GM19452 (cell line): Measurements from ENCODE around the gene TRIM54.
"Not testable (repeated sequence)": the region's sequence is repeated elsewhere in the genome, so short reads cannot be mapped to it uniquely, and the experiment has no call there.

Experiments
- ATAC-seq: cut with Tn5 transposase; IDR thresholded peaks from one replicate; pipeline ENCODE4 v1.9.1; 2021; ENCODE audit not compliant: unreplicated experiment

TRIM54 gene

GRCh38 chr2:27281442-27281841 is 787 bp upstream of the TRIM54 start:
- no peak for ATAC-seq

DNA sequence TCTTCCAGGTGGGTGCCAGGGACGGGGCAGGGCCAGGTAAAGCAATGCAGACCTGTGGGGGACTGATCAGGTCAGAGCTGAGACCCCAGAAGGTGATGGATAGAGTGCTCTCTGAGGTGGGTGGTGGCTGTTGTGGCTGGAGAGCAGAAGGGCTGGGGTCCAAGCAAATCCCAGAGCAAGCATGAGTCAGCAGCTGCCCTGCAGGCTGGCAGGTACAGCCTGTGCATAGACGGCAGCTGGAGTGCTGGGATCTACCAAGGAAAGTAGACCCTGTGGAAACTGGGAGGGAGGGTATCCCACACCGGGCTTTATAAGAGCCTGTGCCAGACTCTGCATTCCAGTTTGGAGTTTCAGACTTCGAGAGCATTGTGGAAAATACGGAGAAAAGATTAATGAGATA is 663 bp downstream of the TRIM54 start:
- ATAC-seq = no peak

DNA sequence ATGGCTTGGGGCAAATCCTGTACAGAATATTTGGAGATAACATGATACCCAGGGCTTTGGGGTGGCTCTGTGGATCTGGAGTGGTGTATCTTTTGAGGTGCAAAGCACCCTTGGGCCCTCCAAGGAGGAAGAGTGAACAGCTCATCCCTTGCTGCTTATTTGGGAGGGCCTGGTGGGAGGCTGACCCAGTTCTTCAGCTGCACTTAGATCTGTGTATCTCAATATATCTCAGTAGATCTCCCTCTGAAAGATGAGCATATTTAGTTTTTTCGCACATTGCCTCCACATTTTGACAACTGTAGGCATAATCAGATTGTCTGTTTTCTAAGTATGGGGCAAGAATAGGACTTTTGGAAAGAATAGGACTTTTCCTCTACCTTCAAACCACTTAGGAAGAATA is 2.8 kb downstream of the TRIM54 start:
- ATAC-seq = no peak

GRCh38 chr2:27285481-27285880 is 3.3 kb downstream of the TRIM54 start:
- ATAC-seq = no peak

DNA sequence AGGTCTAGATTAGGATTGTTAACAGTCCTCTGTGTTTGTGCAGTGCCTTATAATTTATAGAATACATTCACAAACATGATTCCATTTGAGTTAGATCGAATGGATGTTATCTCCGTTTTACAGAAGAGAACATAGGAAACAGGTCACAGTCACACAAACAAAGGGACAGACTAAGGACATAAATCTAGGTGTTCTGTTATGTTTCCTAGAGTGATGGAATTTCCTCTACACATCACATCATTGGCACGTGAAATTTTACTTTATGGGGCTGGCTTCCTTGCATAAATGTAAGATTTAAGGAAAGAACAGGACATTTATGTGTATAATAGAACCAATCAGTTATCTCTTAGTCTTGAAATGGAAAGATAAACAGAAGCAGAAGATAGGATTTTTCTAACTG is 6.4 kb downstream of the TRIM54 start:
- ATAC-seq = no peak

- ATAC-seq = no peak
Measured at GRCh38 chr2:27290549-27290948, 8.3 kb downstream of the TRIM54 start.

- ATAC-seq = no peak
Measured at GRCh38 chr2:27291865-27292264, 9.6 kb downstream of the TRIM54 start.

DNA sequence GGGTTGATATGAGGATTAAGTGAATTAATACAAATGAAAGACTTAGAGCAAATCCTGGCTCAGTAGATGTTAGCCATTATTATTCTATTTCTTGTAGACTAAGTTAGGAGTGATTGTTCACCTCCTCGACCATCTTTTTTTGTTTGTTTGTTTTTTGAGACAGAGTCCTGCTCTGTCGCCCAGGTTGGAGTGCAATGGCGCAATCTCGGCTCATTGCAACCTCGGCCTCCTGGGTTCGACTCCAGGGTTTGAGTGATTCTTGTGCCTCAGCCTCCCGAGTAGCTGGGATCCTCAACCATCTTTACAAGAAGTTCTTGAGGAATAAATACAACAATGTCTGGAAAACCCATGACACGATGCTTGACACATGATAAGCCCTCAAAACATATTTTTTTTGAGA is 12.7 kb downstream of the TRIM54 start:
- ATAC-seq = no peak

- no peak for ATAC-seq
Measured at GRCh38 chr2:27296481-27296880, 14.3 kb downstream of the TRIM54 start.

DNA sequence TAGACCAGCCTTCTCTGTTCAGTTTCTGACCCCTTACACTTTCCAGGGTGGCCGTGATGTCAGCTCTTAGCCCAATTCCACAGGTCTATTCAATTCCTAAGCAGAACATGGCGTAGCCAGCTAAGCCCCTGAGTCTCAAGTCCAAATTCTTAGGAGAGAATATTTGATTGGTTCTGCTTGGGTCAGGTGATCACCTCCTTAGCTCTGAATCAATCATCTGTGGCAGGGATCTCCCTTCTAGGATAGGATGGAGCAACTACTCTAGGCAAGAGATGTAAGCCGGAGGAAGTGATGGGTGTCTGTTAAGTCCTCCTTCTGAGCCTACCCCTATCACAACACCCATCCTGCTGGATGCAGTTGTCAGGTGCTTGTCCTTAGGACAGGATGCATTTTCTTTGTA is 15.0 kb downstream of the TRIM54 start:
- ATAC-seq = no peak

GRCh38 chr2:27298391-27299080 is 16.3 kb downstream of the TRIM54 start:
- no peak for ATAC-seq

GRCh38 chr2:27300606-27301005 is 18.4 kb downstream of the TRIM54 start:
- ATAC-seq = not testable (repeated sequence)

DNA sequence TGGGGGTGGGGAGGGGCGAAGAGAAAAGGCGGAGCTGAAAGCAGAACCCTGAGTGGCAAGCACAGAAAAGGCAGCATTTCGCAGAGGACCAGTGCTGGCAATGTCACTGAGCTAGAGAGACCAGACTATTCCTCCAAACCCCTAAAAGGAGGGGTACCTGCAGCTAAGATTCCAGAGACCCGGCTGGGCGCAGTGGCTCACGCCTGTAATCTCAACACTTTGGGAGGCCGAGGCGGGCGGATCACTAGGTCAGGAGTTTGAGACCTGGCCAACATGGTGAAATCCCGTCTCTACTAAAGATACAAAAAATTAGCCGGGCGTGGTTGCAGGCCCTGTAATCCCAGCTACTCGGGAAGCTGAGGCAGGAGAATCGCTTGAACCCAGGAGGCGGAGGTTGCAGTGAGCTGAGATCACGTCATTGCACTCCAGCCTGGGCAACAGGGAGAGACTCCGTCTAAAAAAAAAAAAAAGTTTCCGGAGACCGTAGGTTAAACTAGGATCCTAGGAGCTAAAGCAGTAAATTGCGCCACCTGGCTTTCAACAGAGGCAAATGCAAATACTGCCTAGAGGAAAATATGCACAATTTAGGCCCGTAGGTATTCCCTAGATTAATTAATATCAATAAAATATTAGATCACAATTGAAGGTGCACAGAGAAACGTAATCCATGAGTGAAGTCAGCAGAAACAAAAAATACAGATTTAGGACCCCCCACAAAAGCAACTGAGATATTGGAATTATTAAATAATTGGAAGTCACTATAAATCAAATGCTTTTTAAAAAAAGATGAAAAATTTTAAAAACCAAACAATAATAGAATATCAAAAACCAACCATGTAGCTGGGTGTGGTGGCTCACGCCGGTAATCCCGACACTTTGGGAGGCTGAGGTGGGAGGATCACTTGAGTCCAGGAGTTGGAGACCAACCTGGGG is 21.1 kb downstream of the TRIM54 start:
- no peak for ATAC-seq

GRCh38 chr2:27304488-27305240 is 22.4 kb downstream of the TRIM54 start:
- ATAC-seq = no peak

DNA sequence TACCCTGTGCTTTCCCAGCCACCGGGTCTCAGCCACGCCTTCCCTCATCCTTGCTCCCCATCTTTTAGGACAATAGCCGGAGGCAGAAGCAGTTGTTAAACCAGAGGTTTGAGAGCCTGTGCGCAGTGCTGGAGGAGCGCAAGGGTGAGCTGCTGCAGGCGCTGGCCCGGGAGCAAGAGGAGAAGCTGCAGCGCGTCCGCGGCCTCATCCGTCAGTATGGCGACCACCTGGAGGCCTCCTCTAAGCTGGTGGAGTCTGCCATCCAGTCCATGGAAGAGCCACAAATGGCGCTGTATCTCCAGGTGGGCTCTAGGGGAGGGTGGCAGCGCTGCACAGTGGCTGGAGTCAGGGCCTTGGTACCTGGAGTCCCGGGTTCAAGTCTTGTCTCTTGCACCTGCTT is 23.3 kb downstream of the TRIM54 start:
- no peak for ATAC-seq

- ATAC-seq = no peak
Measured at GRCh38 chr2:27306136-27306535, 23.9 kb downstream of the TRIM54 start.

GRCh38 chr2:27306573-27307286 is 24.5 kb downstream of the TRIM54 start:
- ATAC-seq = no peak

- ATAC-seq = no peak
Measured at GRCh38 chr2:27307287-27307544, 25.0 kb downstream of the TRIM54 start.

GRCh38 chr2:27307545-27308358 is 25.5 kb downstream of the TRIM54 start:
- no peak for ATAC-seq

- no peak for ATAC-seq
Measured at GRCh38 chr2:27308359-27308881, 26.2 kb downstream of the TRIM54 start, which contains the start of gene UCN. Gene UCN, minus strand, starts transcription at chr2:27308445. Its CDS starts 550 bp downstream, at chr2:27307895.
